D341Med (cell line): Measurements from ENCODE around the gene ZNF669.

Source experiments
- DNase-seq: peaks from one replicate; pipeline ENCODE4 v3.0.0; 2012; ENCODE audit warnings: low spot score

ZNF669 gene

GRCh38 chr1:247060771-247061170, 43.4 kb downstream of the ZNF669 start:
- no peak for DNase-seq

GRCh38 chr1:247056071-247056470, 48.1 kb downstream of the ZNF669 start:
- DNase-seq, result no peak

- DNase-seq, result no peak
Measured at GRCh38 chr1:247054992-247055415, 49.2 kb downstream of the ZNF669 start.
